Neutrophil (primary cell): ENCODE measurements around the gene PRPF6.

Experiments used
- H3K27ac ChIP-seq: fragments of 200-600 bp; sonication (generic); 2 replicates; pipeline ENCODE4 v1.5.1; 2016; ENCODE audit warnings: mild to moderate bottlenecking, moderate library complexity
- H3K27me3 ChIP-seq: fragments of 200-600 bp; sonication (generic); 2 replicates; pipeline ENCODE4 v1.6.0; 2016; ENCODE audit warnings: mild to moderate bottlenecking
- H3K36me3 ChIP-seq: fragments of 200-600 bp; sonication (generic); 2 replicates; pipeline ENCODE4 v1.5.1; 2017
- H3K4me1 ChIP-seq, 2 experiments: fragments of 200-600 bp in 1 of 2; sonication (generic) in 1 of 2; 1 replicate in 1 of 2; 2 replicates in 1 of 2; pipeline versions ENCODE4 v1.5.1 to v1.6.1; 2013 to 2016; ENCODE audit warnings: low read depth in 1 of 2, low read length in 1 of 2, mild to moderate bottlenecking in 1 of 2, moderate library complexity in 1 of 2; ENCODE audit not compliant: control insufficient read depth in 1 of 2, insufficient read depth in 1 of 2
- H3K4me3 ChIP-seq, 2 experiments: fragments of 200-600 bp in 1 of 2; sonication (generic) in 1 of 2; 1 replicate in 1 of 2; 2 replicates in 1 of 2; pipeline ENCODE4 v1.5.1; 2013 to 2016; ENCODE audit warnings: low read depth in 1 of 2, low read length in 1 of 2, mild to moderate bottlenecking in 1 of 2, moderate library complexity in 1 of 2
- H3K9me3 ChIP-seq: fragments of 200-600 bp; sonication (generic); 2 replicates; pipeline ENCODE4 v1.5.1; 2016
- TF ChIP-seq, protein P1 (sequence below): fragments of 200-600 bp; sonication (generic); IDR thresholded peaks from 2 replicates; pipeline ENCODE4 v1.5.1; 2016; ENCODE audit warnings: antibody characterized with exemption

Gene PRPF6

DNA sequence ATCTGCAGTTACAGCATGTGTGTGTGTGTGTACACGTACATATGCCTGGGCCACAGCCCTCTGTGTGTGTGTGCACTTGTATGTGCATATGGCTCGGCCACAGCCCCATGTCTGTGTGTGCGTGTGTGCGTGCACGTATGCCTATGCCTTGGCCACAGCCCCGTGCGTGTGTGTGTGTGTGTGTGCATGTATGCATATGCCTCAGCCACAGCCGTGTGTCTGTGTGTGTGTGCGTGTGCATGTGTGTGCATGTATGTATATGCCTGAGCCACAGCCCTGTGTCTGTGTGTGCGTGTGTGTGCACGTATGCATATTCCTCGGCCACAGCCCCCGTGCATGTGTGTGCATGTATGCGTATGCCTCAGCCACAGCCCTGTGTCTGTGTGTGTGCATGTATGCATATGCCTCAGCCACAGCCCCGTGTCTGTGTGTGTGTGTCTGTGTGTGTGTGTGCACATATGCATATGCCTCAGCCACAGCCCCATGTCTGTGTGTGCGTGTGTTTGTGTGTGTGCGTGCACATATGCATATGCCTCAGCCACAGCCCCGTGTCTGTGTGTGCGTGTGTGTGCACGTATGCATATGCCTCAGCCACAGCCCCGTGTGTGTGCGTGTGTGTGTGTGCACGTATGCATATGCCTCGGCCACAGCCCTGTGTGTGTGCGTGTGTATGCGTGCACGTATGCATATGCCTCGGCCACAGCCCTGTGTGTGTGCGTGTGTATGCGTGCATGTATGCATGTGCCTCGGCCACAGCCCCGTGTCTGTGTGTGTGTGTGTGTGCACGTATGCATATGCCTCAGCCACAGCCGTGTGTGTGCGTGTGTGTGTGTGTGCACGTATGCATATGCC lies 40.4 kb downstream of the PRPF6 start:
- TF ChIP-seq, protein P1, sequence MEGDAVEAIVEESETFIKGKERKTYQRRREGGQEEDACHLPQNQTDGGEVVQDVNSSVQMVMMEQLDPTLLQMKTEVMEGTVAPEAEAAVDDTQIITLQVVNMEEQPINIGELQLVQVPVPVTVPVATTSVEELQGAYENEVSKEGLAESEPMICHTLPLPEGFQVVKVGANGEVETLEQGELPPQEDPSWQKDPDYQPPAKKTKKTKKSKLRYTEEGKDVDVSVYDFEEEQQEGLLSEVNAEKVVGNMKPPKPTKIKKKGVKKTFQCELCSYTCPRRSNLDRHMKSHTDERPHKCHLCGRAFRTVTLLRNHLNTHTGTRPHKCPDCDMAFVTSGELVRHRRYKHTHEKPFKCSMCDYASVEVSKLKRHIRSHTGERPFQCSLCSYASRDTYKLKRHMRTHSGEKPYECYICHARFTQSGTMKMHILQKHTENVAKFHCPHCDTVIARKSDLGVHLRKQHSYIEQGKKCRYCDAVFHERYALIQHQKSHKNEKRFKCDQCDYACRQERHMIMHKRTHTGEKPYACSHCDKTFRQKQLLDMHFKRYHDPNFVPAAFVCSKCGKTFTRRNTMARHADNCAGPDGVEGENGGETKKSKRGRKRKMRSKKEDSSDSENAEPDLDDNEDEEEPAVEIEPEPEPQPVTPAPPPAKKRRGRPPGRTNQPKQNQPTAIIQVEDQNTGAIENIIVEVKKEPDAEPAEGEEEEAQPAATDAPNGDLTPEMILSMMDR, result no peak

DNA sequence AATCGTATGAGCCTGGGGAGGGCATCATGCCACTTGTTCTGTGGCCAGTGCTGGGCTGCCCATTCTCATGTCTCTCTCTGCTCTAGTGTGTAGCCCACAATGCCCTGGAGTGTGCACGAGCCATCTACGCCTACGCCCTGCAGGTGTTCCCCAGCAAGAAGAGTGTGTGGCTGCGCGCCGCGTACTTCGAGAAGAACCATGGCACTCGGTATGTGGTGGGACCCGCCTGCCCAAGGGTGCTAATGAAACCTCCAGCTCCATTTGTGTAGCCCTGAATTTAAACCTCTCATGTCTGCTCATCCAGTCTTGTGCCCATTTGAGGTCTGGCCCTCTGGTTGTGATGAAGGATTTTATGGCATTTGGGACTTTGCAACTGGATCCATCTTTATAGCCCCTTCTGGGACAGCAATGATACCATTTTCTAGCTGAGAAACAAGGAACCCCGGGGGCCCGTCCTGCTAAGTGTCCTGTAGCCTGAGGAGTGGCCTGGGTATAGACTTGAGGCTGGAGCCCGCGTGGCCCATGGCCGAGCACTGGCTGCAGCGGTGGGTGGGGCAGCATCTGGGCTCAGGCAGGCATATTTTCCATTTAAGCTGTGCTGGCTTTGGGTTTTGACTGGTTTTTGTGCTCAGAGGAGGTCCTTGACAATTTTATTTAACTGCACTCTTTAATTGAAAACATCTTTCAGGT lies 41.9 kb downstream of the PRPF6 start:
- H3K9me3 ChIP-seq, result no peaks in the 10 kb centered on the region
- no peak overlapping the region for H3K4me3 ChIP-seq
- H3K36me3 ChIP-seq, result peaks cover 94% of the 10 kb centered on the region
- no peak overlapping the region for H3K27ac ChIP-seq
- TF ChIP-seq, protein P1, result no peak
- peaks cover 8 to 15% of the 10 kb centered on the region in 2 experiments for H3K4me1 ChIP-seq
- no peaks in the 10 kb centered on the region for H3K27me3 ChIP-seq

More for the DNA sequence above, 40.4 kb downstream of the PRPF6 start:
- no peaks in the 10 kb centered on the region for H3K9me3 ChIP-seq
- no peaks in the 10 kb centered on the region for H3K27me3 ChIP-seq
- peaks cover 8 to 15% of the 10 kb centered on the region in 2 experiments for H3K4me1 ChIP-seq
- no peak overlapping the region for H3K27ac ChIP-seq
- no peak overlapping the region for H3K4me3 ChIP-seq
- H3K36me3 ChIP-seq, result peaks cover 94% of the 10 kb centered on the region

DNA sequence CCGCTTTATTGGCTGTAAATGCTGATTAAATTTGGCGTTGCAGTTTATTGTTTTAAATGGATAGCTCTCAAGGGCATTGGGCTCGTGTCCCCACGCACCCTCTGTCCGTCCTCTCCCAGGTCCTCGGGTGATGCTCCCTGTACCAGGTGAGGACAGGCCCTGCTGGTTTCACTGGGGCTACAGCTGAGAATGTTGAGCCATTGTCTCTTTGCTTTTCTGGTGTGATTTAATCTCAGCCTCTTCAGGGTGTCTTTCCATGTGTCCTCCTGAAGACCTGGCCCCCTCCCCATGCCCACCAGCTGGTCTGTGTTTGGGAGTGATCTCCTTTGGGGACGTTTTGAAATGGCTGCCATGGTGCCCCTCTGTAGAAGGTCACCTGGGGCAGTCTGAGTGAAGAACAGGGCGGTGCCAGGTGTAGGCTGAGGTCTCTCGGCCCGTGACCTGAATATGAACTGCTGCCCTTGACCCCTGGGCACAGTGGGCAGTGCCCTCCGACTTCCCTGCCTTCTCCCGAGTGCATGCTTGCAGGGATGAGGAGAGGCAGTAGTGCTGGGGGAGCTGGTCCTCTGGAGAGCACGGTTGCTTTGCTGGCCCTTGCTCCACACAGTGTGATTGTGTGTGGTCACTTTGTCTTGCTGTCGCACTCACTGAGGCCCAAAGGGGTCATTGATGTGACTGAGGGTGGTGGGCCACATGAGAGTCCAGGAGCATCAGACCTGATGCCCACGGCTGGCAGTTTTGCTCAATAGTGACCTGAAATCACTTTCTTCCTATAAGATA lies 42.6 kb downstream of the PRPF6 start:
- H3K4me3 ChIP-seq, result no peak overlapping the region
- TF ChIP-seq, protein P1, result no peak
- H3K27ac ChIP-seq, result no peak overlapping the region
- peaks cover 94% of the 10 kb centered on the region for H3K36me3 ChIP-seq
- H3K4me1 ChIP-seq, result peaks cover 8 to 15% of the 10 kb centered on the region in 2 experiments
- H3K27me3 ChIP-seq, result no peaks in the 10 kb centered on the region
- H3K9me3 ChIP-seq, result no peaks in the 10 kb centered on the region

DNA sequence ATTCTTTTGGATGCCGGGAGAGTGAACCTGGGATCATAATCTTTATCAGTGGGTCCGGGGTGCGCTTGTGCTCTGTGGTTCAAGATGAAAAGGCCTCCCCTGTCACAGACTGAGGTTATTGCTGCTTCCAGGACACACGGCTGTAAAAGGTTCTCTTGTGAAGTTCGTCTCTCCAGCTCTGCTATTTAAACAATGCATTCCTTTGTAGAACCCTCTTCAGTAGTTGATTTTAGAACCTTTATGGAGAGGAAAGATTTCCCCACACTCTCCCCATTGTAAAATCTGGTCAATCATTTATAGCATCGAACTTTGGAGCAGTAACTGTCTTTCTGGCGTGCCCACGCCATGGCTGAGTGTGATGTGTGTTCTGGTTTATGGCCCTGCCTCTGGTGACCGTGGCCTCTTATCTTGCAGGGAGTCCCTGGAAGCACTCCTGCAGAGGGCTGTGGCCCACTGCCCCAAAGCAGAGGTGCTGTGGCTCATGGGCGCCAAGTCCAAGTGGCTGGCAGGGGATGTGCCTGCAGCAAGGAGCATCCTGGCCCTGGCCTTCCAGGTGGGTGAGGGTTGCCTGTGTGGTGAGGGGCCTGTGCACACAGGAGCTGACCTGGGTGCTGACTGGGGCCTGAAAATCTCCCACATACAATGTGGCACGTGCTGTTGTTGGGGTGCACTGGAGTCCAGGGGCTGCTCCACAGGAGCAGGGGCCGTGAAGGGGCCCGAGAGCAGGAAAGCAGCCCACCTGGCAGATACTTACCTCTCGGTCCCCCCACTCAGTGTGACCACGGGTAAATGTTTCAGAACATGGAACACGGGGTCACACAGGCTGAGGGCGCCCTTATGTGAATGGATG lies 43.4 kb downstream of the PRPF6 start:
- no peaks in the 10 kb centered on the region for H3K9me3 ChIP-seq
- H3K4me3 ChIP-seq, result no peak overlapping the region
- no peaks in the 10 kb centered on the region for H3K27me3 ChIP-seq
- no peak overlapping the region for H3K27ac ChIP-seq
- H3K4me1 ChIP-seq, result peaks cover 8 to 15% of the 10 kb centered on the region in 2 experiments
- TF ChIP-seq, protein P1, result no peak
- peaks cover 94% of the 10 kb centered on the region for H3K36me3 ChIP-seq
